SK-N-MC (cell line): ENCODE results near the gene RPL37.

ENCODE experiments used
- EZH2 ChIP-seq: fragments of 200-600 bp; sonication (generic); IDR thresholded peaks from one replicate; pipeline ENCODE4 v1.6.1; 2017; ENCODE audit warnings: antibody characterized with exemption
- POLR2AphosphoS5 ChIP-seq: IDR thresholded peaks from 2 replicates; pipeline ENCODE4 v1.6.1; 2012; ENCODE audit warnings: mild to moderate bottlenecking, low read depth, low read length, borderline replicate concordance

- TF ChIP-seq EZH2 (no peak), POLR2AphosphoS5 (no peak)
Observed at GRCh38 chr5:40778133-40778532, 56.9 kb downstream of the RPL37 start.
